Endodermal cell (in vitro differentiated cells): Measurements from ENCODE around the gene MN1. TPM values are rescaled to one million over a fixed set of nuclear protein-coding genes. Genes with fewer than 3 reads are reported as not detected.
A peak's percentile ranks its signal among the peaks of the same experiment; 100 is the strongest.

Source experiments
- DNase-seq: peaks from one replicate; pipeline ENCODE4 v3.0.0-alpha.2; 2017
- H3K27ac ChIP-seq: 2 replicates; pipeline ENCODE4 v1.5.1; 2013; ENCODE audit warnings: mild to moderate bottlenecking, low read depth, low read length, moderate library complexity
- H3K27me3 ChIP-seq: 2 replicates; pipeline ENCODE4 v1.6.1; 2013; ENCODE audit warnings: mild to moderate bottlenecking, low read length, moderate library complexity; ENCODE audit not compliant: insufficient read depth, control insufficient read depth, poor library complexity, severe bottlenecking
- H3K36me3 ChIP-seq: 2 replicates; pipeline ENCODE4 v1.7.0; 2013; ENCODE audit warnings: mild to moderate bottlenecking, low read length, moderate library complexity; ENCODE audit not compliant: control insufficient read depth, insufficient read depth
- H3K4me1 ChIP-seq: one replicate; pipeline ENCODE4 v1.7.0; 2013; ENCODE audit warnings: low read length; ENCODE audit not compliant: control insufficient read depth, insufficient read depth
- H3K4me3 ChIP-seq: 2 replicates; pipeline ENCODE4 v1.5.1; 2013; ENCODE audit warnings: mild to moderate bottlenecking, low read length, moderate library complexity
- H3K9ac ChIP-seq: 2 replicates; pipeline ENCODE4 v1.6.1; 2013; ENCODE audit warnings: mild to moderate bottlenecking, low read length, moderate library complexity; ENCODE audit not compliant: poor library complexity, severe bottlenecking; ENCODE audit errors: extremely low read depth
- H3K9me3 ChIP-seq: 2 replicates; pipeline ENCODE4 v1.6.1; 2013; ENCODE audit warnings: mild to moderate bottlenecking, low read length, moderate library complexity; ENCODE audit not compliant: control insufficient read depth
- H3K27ac Mint-ChIP-seq: 2 replicates; pipeline ENCODE4 v1.8.0; 2020; ENCODE audit warnings: mixed read lengths
- H3K27me3 Mint-ChIP-seq: 2 replicates; pipeline ENCODE4 v1.8.0; 2021; ENCODE audit warnings: mild to moderate bottlenecking, mixed read lengths; ENCODE audit not compliant: insufficient read depth
- H3K36me3 Mint-ChIP-seq: 2 replicates; pipeline ENCODE4 v1.8.0; 2020; ENCODE audit warnings: low read depth, mixed read lengths
- H3K4me1 Mint-ChIP-seq: 2 replicates; pipeline ENCODE4 v1.8.0; 2020; ENCODE audit warnings: mixed read lengths
- H3K4me3 Mint-ChIP-seq: 2 replicates; pipeline ENCODE4 v1.8.0; 2020; ENCODE audit warnings: mild to moderate bottlenecking, moderate library complexity, mixed read lengths
- H3K9me3 Mint-ChIP-seq: 2 replicates; pipeline ENCODE4 v1.8.0; 2020; ENCODE audit warnings: mild to moderate bottlenecking, mixed read lengths
- WGBS, 2 experiments: methylation state at CpG; one replicate each; pipeline versions ENCODE4 v1.1.5 to v1.1.7; 2013; ENCODE audit warnings: missing lambda C conversion rate in 2 of 2, mixed read lengths in 1 of 2; ENCODE audit not compliant: insufficient coverage in 1 of 2, insufficient read length in 1 of 2; 5-methylcytosine and 5-hydroxymethylcytosine counted together
- total RNA-seq, 2 donors: library from RNA; stranded (reverse); fragmentation: NEBNext Ultra II Directional in 1 of 2; extraction: Animal tissue kit (Norgen Biotek cat#: 25700) in 1 of 2; gene quantifications; 2 replicates in 1 of 2; 3 replicates in 1 of 2; pipeline ENCODE4 v1.2.1, GENCODE V29; 2021
- TF ChIP-seq, protein P1 (sequence below): fragments of 200-600 bp; sonication (generic); conservative IDR thresholded peaks from 2 replicates; pipeline ENCODE4 v1.5.0; 2021; ENCODE audit warnings: antibody characterized with exemption, mild to moderate bottlenecking

Gene MN1
- total RNA-seq, 2 donors from 2014 or later: 4.4 to 17.8 TPM

DNA sequence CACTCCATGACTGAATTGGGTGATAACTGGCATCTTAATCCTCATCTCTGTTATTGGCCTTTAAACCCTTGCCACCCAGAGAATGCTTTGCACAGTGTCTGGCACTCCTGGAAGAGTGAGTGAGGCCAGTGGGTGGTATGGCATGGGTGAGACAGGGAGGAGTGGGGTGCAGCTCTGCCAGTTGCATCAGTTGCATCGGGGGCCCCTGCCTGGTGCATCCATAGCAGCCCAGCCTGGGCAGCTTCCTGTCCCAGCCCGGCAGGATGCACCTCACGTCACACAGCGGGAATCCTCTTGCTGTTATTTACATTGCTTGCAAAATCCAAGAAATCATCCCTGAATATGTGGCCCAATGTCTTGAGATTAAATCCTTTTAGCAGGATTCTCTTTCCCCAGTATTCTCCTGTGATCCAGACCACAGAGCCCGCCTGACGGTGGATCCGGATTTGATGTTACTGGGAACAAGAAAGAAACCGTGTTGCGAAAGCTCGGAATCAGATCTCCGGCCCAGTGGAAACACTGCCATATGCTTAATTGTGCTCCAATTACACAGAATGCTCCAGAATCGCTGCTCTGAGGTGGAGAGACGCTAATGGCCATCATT is 37.6 kb upstream of the MN1 start:
- H3K4me3 ChIP-seq: no peak overlapping the region
- no peaks in the 10 kb centered on the region for H3K4me1 ChIP-seq
- Mint-ChIP-seq H3K36me3 (peaks cover 2% of the 10 kb centered on the region), H3K4me1 (peaks cover 24% of the 10 kb centered on the region), H3K4me3 (no peak overlapping the region), H3K27me3 (peaks cover 3% of the 10 kb centered on the region), H3K27ac (no peak overlapping the region), H3K9me3 (peaks cover 15% of the 10 kb centered on the region)
- DNase-seq: peak; percentile 42
- peaks cover 10% of the 10 kb centered on the region for H3K9me3 ChIP-seq
- H3K36me3 ChIP-seq: no peaks in the 10 kb centered on the region
- no peak overlapping the region for H3K9ac ChIP-seq
- WGBS, 2 experiments: 86 to 91% methylated on average over 13 of the region's 13 CpGs
- TF ChIP-seq, protein P1, sequence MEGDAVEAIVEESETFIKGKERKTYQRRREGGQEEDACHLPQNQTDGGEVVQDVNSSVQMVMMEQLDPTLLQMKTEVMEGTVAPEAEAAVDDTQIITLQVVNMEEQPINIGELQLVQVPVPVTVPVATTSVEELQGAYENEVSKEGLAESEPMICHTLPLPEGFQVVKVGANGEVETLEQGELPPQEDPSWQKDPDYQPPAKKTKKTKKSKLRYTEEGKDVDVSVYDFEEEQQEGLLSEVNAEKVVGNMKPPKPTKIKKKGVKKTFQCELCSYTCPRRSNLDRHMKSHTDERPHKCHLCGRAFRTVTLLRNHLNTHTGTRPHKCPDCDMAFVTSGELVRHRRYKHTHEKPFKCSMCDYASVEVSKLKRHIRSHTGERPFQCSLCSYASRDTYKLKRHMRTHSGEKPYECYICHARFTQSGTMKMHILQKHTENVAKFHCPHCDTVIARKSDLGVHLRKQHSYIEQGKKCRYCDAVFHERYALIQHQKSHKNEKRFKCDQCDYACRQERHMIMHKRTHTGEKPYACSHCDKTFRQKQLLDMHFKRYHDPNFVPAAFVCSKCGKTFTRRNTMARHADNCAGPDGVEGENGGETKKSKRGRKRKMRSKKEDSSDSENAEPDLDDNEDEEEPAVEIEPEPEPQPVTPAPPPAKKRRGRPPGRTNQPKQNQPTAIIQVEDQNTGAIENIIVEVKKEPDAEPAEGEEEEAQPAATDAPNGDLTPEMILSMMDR: no peak
- no peaks in the 10 kb centered on the region for H3K27me3 ChIP-seq
- H3K27ac ChIP-seq: peak overlapping the region; percentile 17

DNA sequence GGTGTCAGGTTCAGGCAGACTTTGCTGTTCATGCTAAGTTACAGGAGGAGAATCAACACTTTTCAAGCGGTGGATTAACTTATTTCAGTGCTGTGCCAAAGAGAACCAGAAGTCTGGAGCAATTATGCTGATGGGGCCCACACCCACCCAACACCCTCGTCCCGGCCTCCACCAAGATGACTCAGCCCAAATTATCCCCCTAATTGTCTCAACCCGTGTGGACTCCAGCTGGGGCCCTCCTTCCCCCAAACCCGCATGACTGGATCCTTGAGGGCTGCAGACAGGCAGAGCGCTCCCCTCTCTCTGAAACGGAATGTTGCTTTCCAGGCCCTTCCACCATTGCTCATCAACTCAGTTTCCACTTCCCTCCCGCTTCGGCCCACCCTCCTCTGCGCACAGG is 34.6 kb upstream of the MN1 start:
- H3K36me3 ChIP-seq: no peaks in the 10 kb centered on the region
- Mint-ChIP-seq H3K9me3 (peaks cover 15% of the 10 kb centered on the region), H3K27ac (peak overlapping the region; percentile 30), H3K36me3 (peaks cover 2% of the 10 kb centered on the region), H3K4me1 (peaks cover 18% of the 10 kb centered on the region), H3K4me3 (no peak overlapping the region), H3K27me3 (peaks cover 3% of the 10 kb centered on the region)
- H3K9me3 ChIP-seq: peaks cover 10% of the 10 kb centered on the region
- no peaks in the 10 kb centered on the region for H3K4me1 ChIP-seq
- DNase-seq: peak; percentile 64
- no peak overlapping the region for H3K27ac ChIP-seq
- TF ChIP-seq, protein P1: no peak
- H3K27me3 ChIP-seq: no peaks in the 10 kb centered on the region
- no peak overlapping the region for H3K9ac ChIP-seq
- 81 to 83% methylated on average over 6 to 10 of the region's 10 CpGs for WGBS, 2 experiments
- H3K4me3 ChIP-seq: no peak overlapping the region

DNA sequence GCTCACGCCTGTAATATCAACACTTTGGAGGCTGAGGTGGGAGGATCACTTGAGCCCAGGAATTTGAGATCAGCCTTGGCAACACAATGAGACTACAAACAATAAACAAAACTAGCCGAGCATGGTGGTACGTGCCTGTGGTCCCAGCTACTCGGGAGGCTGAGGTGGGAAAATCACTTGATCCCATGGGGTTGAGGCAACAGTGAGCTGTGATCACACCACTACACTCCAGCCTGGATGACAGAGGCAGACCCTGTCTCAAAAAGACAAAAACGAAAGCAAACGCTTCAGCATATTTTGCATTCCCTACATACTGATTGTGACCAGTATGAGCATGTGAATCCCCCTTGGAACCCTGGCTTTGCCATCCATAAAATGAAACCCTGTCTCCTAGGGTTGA is 33.9 kb upstream of the MN1 start:
- Histone ChIP-seq H3K4me1 (no peaks in the 10 kb centered on the region), H3K27ac (no peak overlapping the region), H3K9me3 (peaks cover 10% of the 10 kb centered on the region), H3K9ac (no peak overlapping the region), H3K4me3 (no peak overlapping the region), H3K36me3 (no peaks in the 10 kb centered on the region), H3K27me3 (no peaks in the 10 kb centered on the region)
- DNase-seq: peak; percentile 58
- H3K4me1 Mint-ChIP-seq: peaks cover 18% of the 10 kb centered on the region
- TF ChIP-seq, protein P1: no peak
- WGBS, 2 experiments: 87 to 100% methylated on average over 1 to 6 of the region's 6 CpGs
- peaks cover 2% of the 10 kb centered on the region for H3K36me3 Mint-ChIP-seq
- H3K27me3 Mint-ChIP-seq: peaks cover 3% of the 10 kb centered on the region
- no peak overlapping the region for H3K27ac Mint-ChIP-seq
- no peak overlapping the region for H3K4me3 Mint-ChIP-seq
- peaks cover 15% of the 10 kb centered on the region for H3K9me3 Mint-ChIP-seq
